ENCODE results near the gene SORCS2. TPM values are rescaled to one million over a fixed set of nuclear protein-coding genes. Genes with fewer than 3 reads are reported as not detected.
A peak's percentile ranks its signal among the peaks of the same experiment; 100 is the strongest.

SORCS2 gene
- total RNA-seq, 1 donor from 2014 or later = 7.2 TPM

DNA sequence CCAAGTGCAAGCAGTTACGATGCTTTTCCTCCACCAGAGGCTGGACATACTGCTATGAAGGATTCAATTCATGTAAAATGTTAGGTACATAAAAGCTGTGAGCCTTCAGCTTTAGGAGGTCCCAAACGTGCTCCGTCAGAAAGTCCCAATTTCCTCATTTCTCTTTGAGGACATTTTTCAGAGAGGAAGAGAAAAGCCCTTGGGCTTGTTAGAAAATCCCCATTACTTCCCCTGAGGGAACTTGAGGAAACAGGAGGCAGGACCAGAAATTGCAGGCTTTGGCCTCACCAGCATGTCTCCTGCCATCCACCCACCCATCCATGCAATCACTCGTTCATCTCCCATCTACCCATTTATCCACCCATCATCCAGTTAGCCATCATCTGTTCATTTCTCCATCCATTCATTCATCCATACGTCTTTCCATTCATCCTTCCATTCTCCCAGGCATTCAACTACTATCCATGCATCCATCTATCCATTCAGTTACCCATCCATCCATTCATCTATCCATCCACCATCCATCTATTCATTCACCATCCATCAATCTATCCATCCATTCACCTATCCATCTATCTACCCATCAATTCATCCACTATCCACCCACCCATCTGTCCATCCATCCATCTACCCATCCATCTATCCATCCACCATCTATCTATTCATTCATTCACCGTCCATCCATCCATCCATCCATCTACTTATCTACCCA, 523.8 kb downstream of the SORCS2 start:
- DNase-seq = no peak
- ATAC-seq = no peak
- H3K27me3 ChIP-seq = peaks cover 7% of the 10 kb centered on the region
- H3K27ac ChIP-seq = no peak overlapping the region
- no peak overlapping the region for H3K4me3 ChIP-seq
- H3K36me3 ChIP-seq = no peaks in the 10 kb centered on the region
- H3K9me3 ChIP-seq = no peaks in the 10 kb centered on the region
- TF ChIP-seq, protein P1, sequence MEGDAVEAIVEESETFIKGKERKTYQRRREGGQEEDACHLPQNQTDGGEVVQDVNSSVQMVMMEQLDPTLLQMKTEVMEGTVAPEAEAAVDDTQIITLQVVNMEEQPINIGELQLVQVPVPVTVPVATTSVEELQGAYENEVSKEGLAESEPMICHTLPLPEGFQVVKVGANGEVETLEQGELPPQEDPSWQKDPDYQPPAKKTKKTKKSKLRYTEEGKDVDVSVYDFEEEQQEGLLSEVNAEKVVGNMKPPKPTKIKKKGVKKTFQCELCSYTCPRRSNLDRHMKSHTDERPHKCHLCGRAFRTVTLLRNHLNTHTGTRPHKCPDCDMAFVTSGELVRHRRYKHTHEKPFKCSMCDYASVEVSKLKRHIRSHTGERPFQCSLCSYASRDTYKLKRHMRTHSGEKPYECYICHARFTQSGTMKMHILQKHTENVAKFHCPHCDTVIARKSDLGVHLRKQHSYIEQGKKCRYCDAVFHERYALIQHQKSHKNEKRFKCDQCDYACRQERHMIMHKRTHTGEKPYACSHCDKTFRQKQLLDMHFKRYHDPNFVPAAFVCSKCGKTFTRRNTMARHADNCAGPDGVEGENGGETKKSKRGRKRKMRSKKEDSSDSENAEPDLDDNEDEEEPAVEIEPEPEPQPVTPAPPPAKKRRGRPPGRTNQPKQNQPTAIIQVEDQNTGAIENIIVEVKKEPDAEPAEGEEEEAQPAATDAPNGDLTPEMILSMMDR (IDR thresholded peaks at IDR 0.05) = no peak
- H3K4me1 ChIP-seq = peaks cover 2% of the 10 kb centered on the region
- intact Hi-C loops (cut with DNase I) = no loop called here

GRCh38 chr4:7717161-7717560, 524.8 kb downstream of the SORCS2 start:
- intact Hi-C loops (cut with DNase I) = no loop called here
- DNase-seq = no peak
- Histone ChIP-seq H3K36me3 (no peaks in the 10 kb centered on the region), H3K4me1 (peaks cover 2% of the 10 kb centered on the region), H3K4me3 (no peak overlapping the region), H3K27ac (no peak overlapping the region), H3K9me3 (no peaks in the 10 kb centered on the region), H3K27me3 (peaks cover 7% of the 10 kb centered on the region)
- TF ChIP-seq, protein P1 (IDR thresholded peaks at IDR 0.05) = no peak
- no peak for ATAC-seq

DNA sequence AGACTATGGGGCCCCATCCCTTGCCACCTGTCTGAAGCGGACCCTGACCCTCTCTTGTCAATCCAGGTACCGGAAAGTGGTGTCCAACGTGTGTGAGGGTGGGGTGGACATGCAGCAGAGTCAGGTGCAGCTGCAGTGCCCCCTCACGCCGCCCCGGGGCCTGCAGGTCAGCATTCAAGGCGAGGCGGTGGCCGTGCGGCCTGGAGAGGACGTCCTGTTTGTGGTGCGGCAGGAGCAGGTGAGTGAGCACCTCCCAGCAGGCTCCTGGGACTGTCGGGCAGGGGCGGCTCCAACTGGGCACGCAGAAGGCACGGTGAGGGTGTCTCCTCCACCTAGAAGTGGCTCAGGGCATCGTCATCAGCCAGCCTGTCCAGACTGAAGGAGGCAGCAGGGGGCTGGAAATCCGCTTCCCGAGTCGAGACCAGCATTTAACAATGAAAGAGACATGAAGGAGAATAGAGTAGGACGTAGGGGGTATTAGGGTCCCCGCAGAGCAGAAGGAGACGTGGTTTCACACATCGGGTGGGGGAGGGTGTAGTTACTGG, 525.7 kb downstream of the SORCS2 start:
- Histone ChIP-seq H3K4me3 (no peak overlapping the region), H3K27me3 (peaks cover 7% of the 10 kb centered on the region), H3K27ac (no peak overlapping the region), H3K4me1 (peaks cover 2% of the 10 kb centered on the region), H3K36me3 (no peaks in the 10 kb centered on the region), H3K9me3 (no peaks in the 10 kb centered on the region)
- DNase-seq (no peak), ATAC-seq (no peak)
- TF ChIP-seq, protein P1 (IDR thresholded peaks at IDR 0.05) = no peak
- intact Hi-C loops (cut with DNase I) = no loop called here

DNA sequence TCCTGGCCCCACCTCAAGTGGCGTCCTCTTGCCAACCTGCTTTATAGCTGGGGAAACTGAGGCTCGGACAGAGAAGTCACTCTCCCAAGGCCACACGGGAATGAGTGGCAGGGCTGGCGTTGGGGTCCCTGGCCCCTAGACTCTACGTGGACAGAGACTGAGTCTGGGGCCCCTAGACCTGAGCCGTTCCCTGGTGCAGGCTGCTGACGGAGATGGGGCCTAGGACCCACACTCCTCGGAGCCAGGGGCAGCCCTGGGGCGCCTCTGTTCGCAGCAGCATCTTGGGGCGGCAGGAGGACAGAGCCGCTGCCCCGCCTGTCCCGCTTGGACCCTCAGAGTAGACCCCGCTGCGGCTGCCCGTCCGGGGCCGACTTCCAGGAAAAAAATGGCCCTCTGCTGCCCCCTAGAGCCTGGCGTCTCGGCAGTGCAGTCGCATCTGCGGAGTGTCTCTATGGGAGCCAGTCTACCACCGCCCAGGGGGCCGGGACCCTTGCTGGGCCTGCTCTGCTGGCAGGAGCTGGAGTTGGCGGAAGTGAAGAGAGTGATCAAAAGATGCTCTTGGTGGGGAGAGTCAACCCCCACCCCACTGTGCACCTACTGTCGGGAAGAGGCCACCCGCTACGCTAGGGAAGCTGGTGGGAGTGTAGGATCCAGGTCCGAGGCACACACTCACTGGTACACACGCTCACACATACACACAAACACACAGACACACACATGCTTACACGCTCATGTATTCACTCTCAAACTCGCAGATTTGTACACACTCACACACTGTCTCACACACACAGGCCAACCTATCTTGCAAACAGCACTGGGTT, 527.2 kb downstream of the SORCS2 start:
- no peak overlapping the region for H3K4me3 ChIP-seq

DNA sequence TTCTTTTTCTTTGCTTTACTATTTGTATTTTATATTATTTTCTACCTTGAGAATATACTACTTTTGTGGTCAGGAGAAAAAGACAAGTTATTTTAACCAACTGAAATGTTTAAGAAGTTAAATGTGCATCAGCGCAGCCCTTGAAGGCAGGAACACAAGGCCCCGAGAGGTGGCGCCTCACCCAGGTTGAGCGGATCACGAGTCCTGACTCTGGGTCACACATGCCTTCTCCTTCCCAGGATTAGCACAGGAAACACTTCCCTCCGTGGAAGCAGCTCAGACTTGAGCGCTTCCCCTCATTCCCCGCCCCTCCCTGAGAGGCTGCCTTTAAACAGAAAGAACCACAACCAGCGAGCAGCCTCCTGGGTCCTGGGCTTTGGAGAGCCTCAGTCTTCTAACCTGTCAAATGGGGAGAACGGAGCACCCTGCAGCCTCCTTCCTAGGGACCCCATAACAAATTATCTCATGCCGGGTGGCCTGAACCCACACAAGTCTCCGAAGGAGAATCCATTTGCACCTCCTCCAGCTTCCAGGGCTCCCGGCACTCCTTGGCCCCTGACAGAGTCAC, 529.7 kb downstream of the SORCS2 start:
- ATAC-seq (no peak), DNase-seq (no peak)
- no peaks in the 10 kb centered on the region for H3K36me3 ChIP-seq
- TF ChIP-seq, protein P1 (IDR thresholded peaks at IDR 0.05) = no peak
- H3K4me3 ChIP-seq = no peak overlapping the region
- peaks cover 7% of the 10 kb centered on the region for H3K27me3 ChIP-seq
- intact Hi-C loops (cut with DNase I) = no loop called here
- H3K4me1 ChIP-seq = peaks cover 2% of the 10 kb centered on the region
- no peak overlapping the region for H3K27ac ChIP-seq
- no peaks in the 10 kb centered on the region for H3K9me3 ChIP-seq

More for the DNA sequence above, 527.2 kb downstream of the SORCS2 start:
- DNase-seq (peak; percentile 79), ATAC-seq (peak; percentile 74)
- H3K4me1 ChIP-seq = peaks cover 2% of the 10 kb centered on the region
- no peaks in the 10 kb centered on the region for H3K9me3 ChIP-seq
- intact Hi-C loops (cut with DNase I) = no loop called here
- TF ChIP-seq, protein P1 (IDR thresholded peaks at IDR 0.05) = peak; percentile 86
- peaks cover 7% of the 10 kb centered on the region for H3K27me3 ChIP-seq
- H3K36me3 ChIP-seq = no peaks in the 10 kb centered on the region
- no peak overlapping the region for H3K27ac ChIP-seq
